ENCODE measurements around the gene CYP19A1.

The CYP19A1 gene

GRCh38 chr15:51356983-51357382, 18.6 kb upstream of the CYP19A1 start:
- FAIRE-seq = no peak

GRCh38 chr15:51356147-51356546, 17.8 kb upstream of the CYP19A1 start:
- no peak for FAIRE-seq

DNA sequence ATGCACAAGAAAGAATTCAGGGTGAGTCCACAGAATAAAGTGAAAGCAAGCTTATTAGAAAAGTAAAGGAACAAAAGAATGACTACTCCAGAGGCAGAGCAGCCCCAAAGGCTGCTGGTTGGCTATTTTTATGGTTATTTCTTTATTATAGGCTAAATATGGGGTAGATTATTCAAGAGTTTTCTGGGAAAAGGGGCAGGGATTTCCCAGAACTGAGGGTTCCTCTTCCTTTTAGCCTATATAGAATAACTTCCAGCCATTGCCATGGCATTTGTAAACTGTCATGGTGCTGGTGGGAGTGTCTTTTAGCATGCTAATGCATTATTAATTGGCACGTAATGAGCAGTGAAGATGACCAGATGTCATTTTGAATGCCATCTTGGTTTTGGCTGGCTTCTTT, 16.7 kb upstream of the CYP19A1 start:
- FAIRE-seq = no peak

- no peak for FAIRE-seq
Observed at GRCh38 chr15:51353976-51354375, 15.6 kb upstream of the CYP19A1 start.

- FAIRE-seq = no peak
Observed at GRCh38 chr15:51350723-51351122, 12.3 kb upstream of the CYP19A1 start.

DNA sequence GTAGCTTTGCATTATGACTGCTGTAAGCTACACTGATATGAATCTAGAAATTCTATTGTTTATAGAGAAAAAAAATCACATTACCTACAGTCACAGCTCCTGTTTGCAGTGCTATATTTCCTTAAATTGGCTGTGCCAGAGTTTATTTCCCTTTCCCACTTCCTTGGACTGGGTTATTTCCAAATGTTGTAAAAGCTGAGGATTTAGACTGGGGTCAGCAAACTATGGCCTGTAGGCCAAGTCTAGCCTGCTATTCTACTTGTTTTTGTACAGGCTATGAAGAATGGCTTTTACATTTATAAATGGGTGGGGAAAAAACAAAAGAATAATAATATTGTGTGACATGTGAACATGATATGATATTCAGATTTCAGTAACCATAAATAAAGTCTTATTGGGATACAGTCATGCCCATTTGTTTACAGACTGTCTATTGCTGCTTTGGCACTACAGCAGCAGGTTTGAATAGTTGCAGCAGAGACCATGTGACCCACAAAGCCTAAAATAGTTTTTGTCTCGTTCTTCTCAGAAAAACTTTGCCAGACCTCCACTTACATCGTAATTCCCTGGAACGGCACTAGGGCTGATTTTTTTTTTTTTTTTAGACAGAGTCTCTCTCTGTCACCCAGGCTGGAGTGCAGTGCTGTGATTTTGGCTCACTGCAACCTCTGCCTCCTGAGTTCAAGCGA, 10.9 kb upstream of the CYP19A1 start:
- FAIRE-seq = no peak

GRCh38 chr15:51348688-51349087, 10.3 kb upstream of the CYP19A1 start:
- FAIRE-seq = no peak

GRCh38 chr15:51346136-51346535, 7.7 kb upstream of the CYP19A1 start:
- FAIRE-seq = no peak

DNA sequence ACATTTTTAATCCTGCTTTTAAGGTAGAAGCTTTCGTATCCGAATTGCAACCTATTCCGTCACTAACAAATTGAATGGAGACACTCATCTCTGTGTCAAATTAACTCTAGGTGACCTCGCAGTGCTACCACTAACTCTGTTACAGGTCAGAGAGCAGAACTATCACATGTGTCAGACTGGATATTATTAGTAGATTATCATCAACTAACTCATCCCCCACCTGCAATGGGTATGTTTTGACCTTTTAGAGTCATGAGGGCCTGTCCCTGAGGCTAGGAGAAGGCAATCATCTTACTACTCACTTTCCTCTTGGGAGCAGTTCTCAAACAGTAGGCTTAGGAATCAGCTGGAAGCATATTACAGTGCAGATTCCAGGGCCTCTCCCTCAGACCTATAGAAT, 5.1 kb upstream of the CYP19A1 start:
- FAIRE-seq = no peak

DNA sequence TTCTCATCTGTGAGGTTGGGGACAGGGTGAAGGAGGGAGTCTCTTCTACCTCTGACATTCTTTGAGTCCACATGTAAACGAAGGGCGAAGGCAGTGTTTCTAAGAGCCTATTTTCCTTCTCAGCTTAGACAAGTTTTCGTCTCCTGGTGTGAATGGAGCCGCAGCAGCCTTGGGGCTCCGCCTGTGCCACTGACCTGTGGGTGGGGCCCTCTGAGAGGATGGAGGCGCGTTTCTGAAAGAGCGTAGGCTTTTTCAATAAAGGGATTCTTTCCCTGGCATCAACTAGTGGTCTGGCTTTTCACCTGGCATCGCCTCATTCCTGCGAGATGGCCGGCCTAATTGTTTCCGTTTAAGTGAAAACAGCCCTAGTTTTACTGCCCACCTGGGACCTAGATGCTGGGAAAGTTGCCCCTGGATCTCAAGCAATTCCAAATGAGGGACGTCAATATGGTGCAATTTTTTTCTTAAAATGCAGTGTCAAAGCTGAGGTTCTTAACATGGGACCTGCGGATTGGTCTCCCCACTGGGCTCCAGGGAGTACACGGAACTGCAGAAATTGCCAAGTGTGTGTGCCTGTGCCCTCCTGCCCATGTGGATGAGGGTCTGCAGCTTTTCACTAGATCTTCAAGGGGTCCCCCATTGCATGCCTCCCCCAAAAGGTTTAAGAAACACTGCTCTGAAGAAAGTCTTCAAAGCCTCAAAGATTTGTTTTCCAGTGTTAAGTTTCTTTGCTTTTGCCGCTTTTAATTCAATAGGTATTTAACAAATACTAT, 4.0 kb upstream of the CYP19A1 start:
- no peak for FAIRE-seq

DNA sequence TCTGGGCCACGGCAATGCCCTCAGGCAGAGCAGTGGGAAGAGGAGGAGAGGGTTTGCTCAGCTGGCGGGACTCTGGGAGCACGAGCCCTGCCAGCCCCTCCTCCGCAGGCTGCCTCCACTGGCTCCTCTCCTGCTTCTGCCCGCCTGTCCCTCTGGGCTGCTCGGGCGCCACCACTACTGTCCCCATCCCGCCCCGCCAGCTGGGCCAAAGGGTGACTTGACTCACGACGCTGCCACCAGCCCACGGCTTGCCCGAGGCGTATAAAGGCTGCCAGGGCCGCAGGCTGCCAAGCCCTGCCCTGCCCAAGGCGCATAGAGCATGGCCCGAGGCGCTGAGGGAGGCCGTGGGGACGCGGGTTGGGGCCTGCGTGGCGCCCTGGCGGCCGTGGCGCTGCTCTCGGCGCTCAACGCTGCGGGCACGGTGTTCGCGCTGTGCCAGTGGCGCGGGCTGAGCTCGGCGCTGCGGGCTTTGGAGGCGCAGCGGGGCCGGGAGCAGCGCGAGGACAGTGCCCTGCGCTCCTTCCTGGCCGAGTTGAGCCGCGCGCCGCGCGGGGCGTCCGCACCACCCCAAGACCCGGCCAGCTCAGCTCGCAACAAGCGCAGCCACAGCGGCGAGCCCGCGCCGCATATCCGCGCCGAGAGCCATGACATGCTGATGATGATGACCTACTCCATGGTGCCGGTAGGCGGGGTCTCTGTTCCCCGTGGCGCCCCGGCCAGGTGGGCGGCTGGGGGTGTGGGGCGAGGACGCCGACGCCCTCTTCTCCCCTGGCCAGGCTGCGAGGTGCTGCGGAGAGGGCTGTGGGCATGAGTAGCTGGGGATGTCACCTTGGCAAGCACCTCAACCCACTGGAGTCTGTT, 3.2 kb upstream of the CYP19A1 start, which contains the start of gene GLDN:
Gene GLDN, plus strand, starts transcription at position 290 of the 861 bp plus-strand sequence. Its CDS starts 30 bp downstream, at position 320.
- FAIRE-seq = no peak

- FAIRE-seq = no peak
Observed at GRCh38 chr15:51335538-51336410, 2.6 kb downstream of the CYP19A1 start.

GRCh38 chr15:51335087-51335486, 3.3 kb downstream of the CYP19A1 start:
- no peak for FAIRE-seq

DNA sequence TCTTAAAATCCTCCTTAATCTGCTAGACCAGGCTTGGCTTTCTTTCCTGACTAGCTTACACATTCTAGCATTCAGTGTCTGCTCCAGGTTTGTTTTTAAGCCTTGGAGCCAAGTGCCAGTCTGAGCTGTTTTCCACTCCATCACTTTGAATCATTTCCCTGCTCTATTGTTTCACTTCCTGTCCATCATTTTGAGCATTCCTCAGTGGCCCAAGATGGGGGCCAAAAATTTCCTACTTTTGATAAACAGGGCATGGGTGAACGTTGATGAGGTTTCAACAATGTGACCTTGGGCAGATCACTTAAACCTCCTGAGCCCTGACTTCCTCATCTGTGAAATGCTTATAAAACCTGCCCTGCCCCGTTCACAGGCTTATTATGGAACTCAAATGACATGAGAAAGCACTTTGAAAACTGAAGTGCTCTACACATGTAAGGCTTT, 4.4 kb downstream of the CYP19A1 start:
- no peak for FAIRE-seq

- FAIRE-seq = no peak
Observed at GRCh38 chr15:51333571-51333970, 4.8 kb downstream of the CYP19A1 start.

DNA sequence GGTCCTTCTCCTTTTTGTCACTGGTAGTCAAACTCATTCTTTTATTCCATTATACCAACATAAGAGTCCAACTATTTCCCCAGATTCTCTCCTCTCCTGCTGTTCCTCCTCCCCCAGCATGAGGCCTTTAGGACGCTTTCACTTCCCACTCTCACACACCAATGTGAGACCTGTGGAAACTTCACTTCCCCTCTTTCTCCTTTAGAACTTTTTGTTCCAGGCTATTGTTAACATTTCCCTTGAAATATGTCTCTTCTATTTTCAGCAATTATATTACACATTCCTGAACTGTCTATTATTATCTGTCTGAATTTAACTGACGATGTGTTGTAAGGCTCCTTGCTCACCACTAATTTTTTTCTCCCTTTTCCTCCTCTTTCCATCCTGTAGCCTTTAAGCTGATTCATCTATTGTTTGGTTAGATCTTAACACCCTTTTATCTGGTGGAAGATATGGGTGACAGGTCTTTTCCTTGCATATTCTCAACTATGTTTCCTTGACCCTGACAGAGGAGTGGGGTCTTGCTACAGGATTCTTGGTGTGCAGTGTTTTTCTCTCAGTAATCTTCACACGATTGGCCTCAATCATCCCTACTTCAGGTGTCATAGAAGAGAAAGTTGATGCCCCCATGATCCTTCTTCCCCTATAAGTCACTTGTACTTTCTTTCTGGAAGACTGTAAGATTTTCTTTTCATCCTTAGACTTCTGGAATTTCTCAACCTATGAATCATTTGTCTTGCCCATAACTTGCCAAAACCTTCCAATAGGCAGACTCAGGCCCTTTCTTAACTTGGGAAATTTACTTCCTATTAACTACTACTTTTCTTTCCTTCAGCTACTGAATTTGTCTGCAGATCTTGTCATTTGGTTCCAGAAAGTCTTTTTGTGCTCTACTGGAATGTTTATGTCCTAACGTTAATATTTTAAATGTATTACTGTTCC, 5.9 kb downstream of the CYP19A1 start:
- no peak for FAIRE-seq

- no peak for FAIRE-seq
Observed at GRCh38 chr15:51331141-51331540, 7.3 kb downstream of the CYP19A1 start.

DNA sequence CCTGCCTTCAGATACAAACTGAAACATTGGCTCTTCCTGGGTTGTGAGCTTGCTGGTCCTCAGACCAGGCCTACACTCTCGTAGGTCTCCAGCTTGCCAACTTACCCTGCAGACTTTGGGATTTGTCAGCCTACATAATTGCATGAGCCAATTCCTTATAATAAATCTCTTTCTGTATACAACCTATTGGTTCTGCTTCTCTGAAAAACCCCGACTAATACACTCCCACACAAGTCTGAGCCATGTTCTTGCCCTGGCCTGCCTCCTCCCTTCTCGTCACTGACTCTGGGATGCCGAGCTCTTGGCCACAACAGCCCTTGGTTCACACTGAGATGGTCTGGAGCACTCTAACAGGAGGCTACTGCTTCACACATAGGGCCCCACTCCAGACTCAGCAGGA, 9.5 kb downstream of the CYP19A1 start:
- FAIRE-seq = no peak

GRCh38 chr15:51327081-51327480, 11.3 kb downstream of the CYP19A1 start:
- no peak for FAIRE-seq

DNA sequence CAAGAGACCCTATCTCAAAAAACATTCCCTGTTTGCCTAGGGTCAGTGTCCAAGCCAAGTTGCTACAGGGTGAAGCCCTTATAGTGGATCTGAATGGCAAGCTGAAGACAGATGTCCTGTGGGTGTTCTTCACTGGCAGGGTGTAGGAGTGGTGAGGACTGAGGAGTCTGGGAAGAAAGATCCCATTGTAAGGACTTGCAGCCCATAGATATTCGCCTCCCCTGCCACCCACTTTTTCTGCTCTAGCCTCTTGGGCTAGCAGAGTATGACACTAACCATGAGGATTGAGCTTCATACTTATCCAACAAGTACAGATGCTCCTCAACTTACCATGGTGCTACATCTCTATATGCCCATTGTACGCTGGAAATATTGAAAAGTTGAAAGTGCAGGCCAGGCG, 13.2 kb downstream of the CYP19A1 start:
- no peak for FAIRE-seq

DNA sequence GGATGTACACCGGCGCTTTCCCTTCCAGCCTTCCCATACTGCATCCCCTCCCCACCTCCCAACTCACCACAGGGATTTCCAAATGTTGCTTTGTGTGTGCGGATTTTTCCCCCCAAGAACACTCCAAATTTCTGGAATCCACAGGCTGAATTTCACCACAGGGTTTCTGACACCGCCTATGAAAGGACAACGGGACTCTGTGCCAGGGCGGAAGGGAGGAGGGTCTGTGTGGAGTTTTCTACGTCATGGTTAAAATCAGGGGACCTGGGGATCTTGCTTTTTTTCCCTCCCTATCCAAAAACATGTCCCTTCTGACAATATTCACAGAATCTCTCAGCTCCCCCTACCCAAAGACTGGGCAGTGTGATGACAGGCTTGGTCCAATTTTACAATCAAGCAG, 14.6 kb downstream of the CYP19A1 start:
- no peak for FAIRE-seq
